KMS-11 (cell line): ENCODE measurements around the gene RASSF8.

Source experiments
- H2AFZ ChIP-seq: fragments of 200-600 bp; sonication (generic); 2 replicates; pipeline ENCODE4 v1.6.1; 2016; ENCODE audit warnings: antibody characterized with exemption, mixed run types, low read depth
- H3K27ac ChIP-seq: fragments of 200-600 bp; sonication (generic); 2 replicates; pipeline ENCODE4 v1.6.1; 2016; ENCODE audit warnings: mild to moderate bottlenecking, mixed run types
- H3K27me3 ChIP-seq: fragments of 200-600 bp; sonication (generic); 2 replicates; pipeline ENCODE4 v1.6.1; 2017; ENCODE audit warnings: mild to moderate bottlenecking, low read depth, mixed run types, moderate library complexity; ENCODE audit not compliant: insufficient read depth
- H3K36me3 ChIP-seq: fragments of 200-600 bp; sonication (generic); 2 replicates; pipeline ENCODE4 v1.6.1; 2017; ENCODE audit warnings: mild to moderate bottlenecking, mixed run types; ENCODE audit not compliant: insufficient read depth
- H3K4me1 ChIP-seq: fragments of 200-600 bp; sonication (generic); 2 replicates; pipeline ENCODE4 v1.6.1; 2016; ENCODE audit warnings: mild to moderate bottlenecking, low read depth, mixed run types; ENCODE audit not compliant: poor library complexity, severe bottlenecking
- H3K4me2 ChIP-seq: fragments of 200-600 bp; sonication (generic); 2 replicates; pipeline ENCODE4 v1.7.0; 2016; ENCODE audit warnings: mild to moderate bottlenecking, mixed run types
- H3K4me3 ChIP-seq: fragments of 200-600 bp; sonication (generic); IDR thresholded peaks from 2 replicates; pipeline ENCODE4 v1.6.1; 2017; ENCODE audit warnings: low read depth, low read length, mixed read lengths; ENCODE audit not compliant: insufficient read depth
- H3K79me2 ChIP-seq: fragments of 200-600 bp; sonication (generic); 2 replicates; pipeline ENCODE4 v1.6.1; 2016; ENCODE audit warnings: low read depth, mixed run types; ENCODE audit not compliant: insufficient read depth
- H3K9ac ChIP-seq: fragments of 200-600 bp; sonication (generic); 2 replicates; pipeline ENCODE4 v1.6.1; 2016; ENCODE audit warnings: mild to moderate bottlenecking, mixed run types
- H4K20me1 ChIP-seq: fragments of 200-600 bp; sonication (generic); 2 replicates; pipeline ENCODE4 v1.6.1; 2016; ENCODE audit warnings: mild to moderate bottlenecking, mixed run types; ENCODE audit not compliant: insufficient read depth
- TF ChIP-seq, protein P1 (sequence below): fragments of 200-600 bp; sonication (generic); conservative IDR thresholded peaks from 2 replicates; pipeline ENCODE4 v1.6.1; 2017; ENCODE audit warnings: low read depth, mild to moderate bottlenecking, antibody characterized with exemption, low read length, moderate library complexity, mixed read lengths

RASSF8 gene, protein sequence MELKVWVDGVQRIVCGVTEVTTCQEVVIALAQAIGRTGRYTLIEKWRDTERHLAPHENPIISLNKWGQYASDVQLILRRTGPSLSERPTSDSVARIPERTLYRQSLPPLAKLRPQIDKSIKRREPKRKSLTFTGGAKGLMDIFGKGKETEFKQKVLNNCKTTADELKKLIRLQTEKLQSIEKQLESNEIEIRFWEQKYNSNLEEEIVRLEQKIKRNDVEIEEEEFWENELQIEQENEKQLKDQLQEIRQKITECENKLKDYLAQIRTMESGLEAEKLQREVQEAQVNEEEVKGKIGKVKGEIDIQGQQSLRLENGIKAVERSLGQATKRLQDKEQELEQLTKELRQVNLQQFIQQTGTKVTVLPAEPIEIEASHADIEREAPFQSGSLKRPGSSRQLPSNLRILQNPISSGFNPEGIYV

DNA sequence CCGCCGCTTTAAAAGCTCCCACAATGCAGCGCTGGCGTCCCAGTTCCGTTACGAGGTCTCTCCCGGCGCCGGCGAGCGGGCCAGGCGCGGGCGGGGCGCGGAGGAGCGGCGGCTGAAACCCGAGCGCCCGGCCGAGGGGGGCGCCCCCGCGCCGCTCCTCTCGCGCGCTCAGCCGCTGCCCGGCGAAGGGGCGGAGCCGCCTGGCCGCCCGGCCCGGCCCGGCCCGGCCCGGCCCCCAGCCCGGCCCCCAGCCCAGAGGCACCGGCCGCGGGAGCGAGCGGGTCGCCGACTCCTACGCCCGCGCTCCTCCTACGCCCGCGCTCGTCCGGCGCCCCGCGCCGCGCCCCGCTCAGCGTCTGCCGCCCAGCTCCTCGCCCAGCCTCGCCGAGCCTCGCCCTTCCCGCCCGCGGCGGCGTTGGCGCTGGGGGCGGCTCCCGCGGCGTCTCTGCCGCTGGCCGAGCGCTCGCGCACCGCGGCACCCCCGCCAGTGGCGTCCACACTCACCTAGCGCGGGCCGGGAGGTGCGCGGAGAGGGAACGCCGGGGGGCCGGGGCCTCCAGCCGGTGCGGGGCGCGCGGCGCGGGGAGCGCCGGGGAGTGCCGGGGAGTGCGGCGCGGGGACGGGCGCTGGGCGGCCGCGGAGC is at the start of gene RASSF8:
Gene RASSF8, plus strand, starts transcription at position 255 of the 643 bp plus-strand sequence. CDS start 96,662 bp downstream, outside the sequence.
- Histone ChIP-seq H3K36me3 (no peaks in the 10 kb centered on the region), H3K4me1 (peaks cover 13% of the 10 kb centered on the region), H4K20me1 (no peaks in the 10 kb centered on the region), H3K4me3 (no peak within 1 kb of the TSS), H3K4me2 (peak within 1 kb of the TSS; percentile 81), H3K79me2 (peaks cover 4% of the 10 kb centered on the region; the same call in 1 of the 2 replicates), H3K9ac (peak within 1 kb of the TSS; percentile 71), H3K27ac (peak within 1 kb of the TSS; percentile 23; the same call in 1 of the 2 replicates), H2AFZ (peak within 1 kb of the TSS; percentile 96), H3K27me3 (no peaks in the 10 kb centered on the region)
- TF ChIP-seq, protein P1, sequence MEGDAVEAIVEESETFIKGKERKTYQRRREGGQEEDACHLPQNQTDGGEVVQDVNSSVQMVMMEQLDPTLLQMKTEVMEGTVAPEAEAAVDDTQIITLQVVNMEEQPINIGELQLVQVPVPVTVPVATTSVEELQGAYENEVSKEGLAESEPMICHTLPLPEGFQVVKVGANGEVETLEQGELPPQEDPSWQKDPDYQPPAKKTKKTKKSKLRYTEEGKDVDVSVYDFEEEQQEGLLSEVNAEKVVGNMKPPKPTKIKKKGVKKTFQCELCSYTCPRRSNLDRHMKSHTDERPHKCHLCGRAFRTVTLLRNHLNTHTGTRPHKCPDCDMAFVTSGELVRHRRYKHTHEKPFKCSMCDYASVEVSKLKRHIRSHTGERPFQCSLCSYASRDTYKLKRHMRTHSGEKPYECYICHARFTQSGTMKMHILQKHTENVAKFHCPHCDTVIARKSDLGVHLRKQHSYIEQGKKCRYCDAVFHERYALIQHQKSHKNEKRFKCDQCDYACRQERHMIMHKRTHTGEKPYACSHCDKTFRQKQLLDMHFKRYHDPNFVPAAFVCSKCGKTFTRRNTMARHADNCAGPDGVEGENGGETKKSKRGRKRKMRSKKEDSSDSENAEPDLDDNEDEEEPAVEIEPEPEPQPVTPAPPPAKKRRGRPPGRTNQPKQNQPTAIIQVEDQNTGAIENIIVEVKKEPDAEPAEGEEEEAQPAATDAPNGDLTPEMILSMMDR: no peak

DNA sequence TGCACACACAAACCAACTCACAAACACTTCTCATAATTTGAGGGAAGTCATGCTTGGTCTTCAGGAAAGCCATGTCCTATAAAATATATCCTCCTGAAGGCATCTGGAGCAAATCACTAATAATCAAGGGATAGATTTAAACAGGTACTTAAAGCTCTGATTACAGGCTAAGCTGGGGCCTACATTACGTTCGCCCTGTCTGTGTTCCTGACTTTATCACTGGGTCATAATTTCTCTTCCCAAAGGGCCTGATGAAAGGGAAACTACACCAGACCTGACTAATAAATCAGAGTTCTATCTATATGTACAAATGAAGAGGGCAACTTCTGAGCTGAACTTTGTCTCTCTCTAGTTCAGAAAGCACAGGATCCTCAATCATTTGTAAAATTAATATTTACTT is 43.9 kb upstream of the RASSF8 start:
- Histone ChIP-seq H2AFZ (no peak overlapping the region), H3K4me2 (no peak overlapping the region), H3K4me1 (no peaks in the 10 kb centered on the region), H3K27me3 (no peaks in the 10 kb centered on the region), H3K9ac (no peak overlapping the region), H3K27ac (no peak overlapping the region), H4K20me1 (no peaks in the 10 kb centered on the region), H3K36me3 (no peaks in the 10 kb centered on the region), H3K4me3 (no peak overlapping the region), H3K79me2 (no peaks in the 10 kb centered on the region)
- TF ChIP-seq, protein P1: no peak

DNA sequence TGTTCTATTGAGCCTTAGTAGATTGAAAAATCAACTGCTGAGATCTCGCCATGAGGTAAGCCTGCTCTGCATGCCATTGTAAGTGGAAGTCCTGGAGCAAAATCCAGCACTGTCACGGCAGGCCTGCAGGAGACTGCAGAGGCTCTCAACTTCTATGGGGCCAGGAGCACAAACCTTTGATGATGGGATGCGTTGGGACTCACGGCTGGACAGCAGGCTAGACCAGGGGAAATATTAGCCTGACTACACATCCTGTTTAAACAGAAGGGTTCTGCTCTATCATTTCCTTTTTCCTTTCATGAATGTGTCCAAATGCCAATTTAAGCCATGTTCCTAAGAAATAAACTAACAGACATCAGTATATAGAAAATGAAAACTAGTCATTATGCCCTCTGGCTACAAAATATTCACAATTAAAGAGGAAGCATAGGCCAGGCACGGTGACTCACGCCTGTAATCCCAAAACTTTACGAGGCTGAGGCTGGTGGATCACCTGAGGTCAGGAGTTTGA is 33.9 kb upstream of the RASSF8 start:
- no peak overlapping the region for H3K4me3 ChIP-seq

DNA sequence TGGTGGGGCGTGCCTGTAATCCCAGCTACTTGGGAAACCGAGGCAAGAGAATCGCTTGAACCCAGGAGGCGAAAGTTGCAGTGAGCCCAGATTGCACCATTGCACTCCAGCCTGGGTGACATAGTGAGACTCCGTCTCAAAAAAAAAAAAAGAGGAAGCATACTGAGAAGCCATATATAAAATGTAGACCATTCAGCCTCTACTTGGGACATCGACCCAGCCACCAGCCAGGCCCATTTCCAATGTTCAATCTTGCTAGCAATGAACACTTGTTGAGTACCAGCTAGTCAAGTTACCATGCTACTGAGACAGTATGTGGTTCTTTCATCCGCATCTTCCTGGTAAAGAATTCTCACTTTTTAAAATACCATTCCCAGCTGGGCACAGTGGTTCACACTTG is 33.4 kb upstream of the RASSF8 start:
- Histone ChIP-seq H2AFZ (no peak overlapping the region), H3K27ac (no peak overlapping the region), H3K4me2 (no peak overlapping the region), H3K36me3 (no peaks in the 10 kb centered on the region), H3K27me3 (no peaks in the 10 kb centered on the region), H3K4me1 (no peaks in the 10 kb centered on the region), H3K79me2 (no peaks in the 10 kb centered on the region), H3K4me3 (no peak overlapping the region), H4K20me1 (no peaks in the 10 kb centered on the region), H3K9ac (no peak overlapping the region)
- TF ChIP-seq, protein P1: no peak

More for the DNA sequence above, 33.9 kb upstream of the RASSF8 start:
- Histone ChIP-seq H3K79me2 (no peaks in the 10 kb centered on the region), H3K27ac (no peak overlapping the region), H3K36me3 (no peaks in the 10 kb centered on the region), H2AFZ (no peak overlapping the region), H4K20me1 (no peaks in the 10 kb centered on the region), H3K4me1 (no peaks in the 10 kb centered on the region), H3K9ac (no peak overlapping the region), H3K27me3 (no peaks in the 10 kb centered on the region), H3K4me2 (no peak overlapping the region)
- TF ChIP-seq, protein P1: no peak
